Natural killer cell treated with Interleukin-12 subunit alpha and Interleukin-12 subunit beta and Interleukin-15 and Interleukin-18, amount 100 ng/mL, for 72 hours (primary cell): Measurements from ENCODE around the gene SCAF11. TPM values are rescaled to one million over a fixed set of nuclear protein-coding genes. Genes with fewer than 3 reads are reported as not detected.

Source experiments
- ATAC-seq, 2 donors: fragments of 150-1000 bp; cut with Tn5 transposase in 1 of 2; sonication (Bioruptor Pico), chemical (Tn5 transposase) in 1 of 2; 2 replicates each; pipeline ENCODE4 v1.10.0; 2021
- DNase-seq: peaks from one replicate; pipeline ENCODE4 v3.0.0; 2022; ENCODE audit warnings: low spot score
- H3K27ac Mint-ChIP-seq, 2 donors: 1 replicate in 1 of 2; 2 replicates in 1 of 2; pipeline ENCODE4 v1.8.0; 2022; ENCODE audit warnings: mixed read lengths in 2 of 2, mild to moderate bottlenecking in 1 of 2, moderate library complexity in 1 of 2
- H3K27me3 Mint-ChIP-seq, 2 donors: 1 replicate in 1 of 2; 2 replicates in 1 of 2; pipeline ENCODE4 v1.8.0; 2022; ENCODE audit warnings: mixed read lengths in 2 of 2
- H3K36me3 Mint-ChIP-seq: one replicate; pipeline ENCODE4 v1.8.0; 2022; ENCODE audit warnings: mixed read lengths
- H3K4me1 Mint-ChIP-seq, 2 donors: 1 replicate in 1 of 2; 2 replicates in 1 of 2; pipeline ENCODE4 v1.8.0; 2022; ENCODE audit warnings: low read depth in 2 of 2, mixed read lengths in 2 of 2, mild to moderate bottlenecking in 1 of 2
- H3K4me3 Mint-ChIP-seq: one replicate; pipeline ENCODE4 v1.8.0; 2022; ENCODE audit warnings: mixed read lengths
- H3K9me3 Mint-ChIP-seq: 2 replicates; pipeline ENCODE4 v1.8.0; 2022; ENCODE audit warnings: mixed read lengths
- total RNA-seq, 2 donors: library from RNA; stranded (reverse); gene quantifications; one replicate each; pipeline ENCODE4 v1.2.3, GENCODE V29; 2022

Gene SCAF11
- total RNA-seq, 2 donors from 2014 or later = 106 to 117 TPM

- Mint-ChIP-seq H3K9me3 (no peaks in the 10 kb centered on the region), H3K4me1 (peaks cover 65 to 74% of the 10 kb centered on the region in 2 donors), H3K36me3 (peaks cover 7% of the 10 kb centered on the region), H3K27ac (no peak overlapping the region), H3K27me3 (no peaks in the 10 kb centered on the region), H3K4me3 (no peak overlapping the region)
- ATAC-seq = no peak
- DNase-seq = no peak
Measured at GRCh38 chr12:45974171-45974719, 16.1 kb downstream of the SCAF11 start.

DNA sequence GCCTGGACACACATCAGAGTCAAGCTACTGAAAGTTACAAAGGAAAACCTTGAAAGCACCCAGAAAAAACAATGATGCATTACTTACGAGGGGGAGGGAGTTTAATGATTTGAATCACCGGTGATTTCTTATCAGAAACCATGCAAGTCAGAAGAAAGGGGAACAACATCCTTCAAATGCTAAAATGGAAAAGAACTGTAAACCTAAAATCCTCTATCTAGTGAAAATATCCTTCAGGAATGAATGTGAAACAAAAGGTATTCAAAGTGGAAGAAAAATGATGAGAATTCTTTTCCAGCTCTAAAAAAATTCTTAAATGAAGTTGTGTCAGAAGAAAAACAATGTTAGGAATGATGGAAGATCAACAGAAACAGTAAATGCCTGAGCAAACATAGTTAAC, 16.8 kb downstream of the SCAF11 start:
- ATAC-seq (no peak), DNase-seq (no peak)
- no peaks in the 10 kb centered on the region for H3K9me3 Mint-ChIP-seq
- H3K27ac Mint-ChIP-seq = peak overlapping the region; percentile 15 to 57
- H3K4me3 Mint-ChIP-seq = peak overlapping the region; percentile 30
- no peaks in the 10 kb centered on the region for H3K27me3 Mint-ChIP-seq
- peaks cover 7% of the 10 kb centered on the region for H3K36me3 Mint-ChIP-seq
- H3K4me1 Mint-ChIP-seq = peaks cover 63 to 70% of the 10 kb centered on the region in 2 donors

DNA sequence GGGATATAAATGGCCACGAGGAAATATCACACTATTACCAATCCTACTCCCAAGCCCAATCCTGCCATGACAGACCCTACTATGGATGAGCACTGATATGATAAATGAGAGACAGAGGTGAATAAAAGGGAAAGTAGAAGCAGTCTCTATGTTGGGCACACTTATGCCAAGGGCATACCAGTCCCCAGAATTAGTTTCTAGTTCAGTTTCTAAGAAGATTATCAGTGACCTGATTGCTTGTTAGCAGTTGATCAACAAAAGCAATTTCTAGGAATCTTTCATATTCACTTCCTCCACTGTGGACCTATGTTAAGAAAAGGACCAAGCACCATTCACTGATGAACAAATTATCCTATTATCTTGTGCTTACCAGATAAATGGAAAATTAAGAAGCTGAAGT, 20.0 kb downstream of the SCAF11 start:
- ATAC-seq = no peak
- H3K4me1 Mint-ChIP-seq = peaks cover 44 to 48% of the 10 kb centered on the region in 2 donors
- DNase-seq = no peak
- no peaks in the 10 kb centered on the region for H3K27me3 Mint-ChIP-seq
- no peak overlapping the region for H3K27ac Mint-ChIP-seq
- no peaks in the 10 kb centered on the region for H3K9me3 Mint-ChIP-seq
- H3K4me3 Mint-ChIP-seq = no peak overlapping the region
- peaks cover 7% of the 10 kb centered on the region for H3K36me3 Mint-ChIP-seq

GRCh38 chr12:45969084-45969483, 21.3 kb downstream of the SCAF11 start:
- Mint-ChIP-seq H3K27me3 (no peaks in the 10 kb centered on the region), H3K4me1 (peaks cover 40 to 48% of the 10 kb centered on the region in 2 donors), H3K9me3 (no peaks in the 10 kb centered on the region), H3K27ac (no peak overlapping the region), H3K36me3 (peaks cover 7% of the 10 kb centered on the region), H3K4me3 (no peak overlapping the region)
- DNase-seq (no peak), ATAC-seq (no peak)

GRCh38 chr12:45966486-45966885, 23.9 kb downstream of the SCAF11 start:
- Mint-ChIP-seq H3K4me3 (no peak overlapping the region), H3K9me3 (no peaks in the 10 kb centered on the region), H3K36me3 (peaks cover 12% of the 10 kb centered on the region), H3K4me1 (peaks cover 32 to 39% of the 10 kb centered on the region in 2 donors), H3K27ac (no peak overlapping the region), H3K27me3 (no peaks in the 10 kb centered on the region)
- ATAC-seq (no peak), DNase-seq (no peak)

- H3K27ac Mint-ChIP-seq = peak overlapping the region in 1 of 2 donors; percentile 60
- no peaks in the 10 kb centered on the region for H3K9me3 Mint-ChIP-seq
- no peaks in the 10 kb centered on the region for H3K27me3 Mint-ChIP-seq
- ATAC-seq = no peak
- peaks cover 12% of the 10 kb centered on the region for H3K36me3 Mint-ChIP-seq
- peaks cover 24 to 30% of the 10 kb centered on the region in 2 donors for H3K4me1 Mint-ChIP-seq
- no peak overlapping the region for H3K4me3 Mint-ChIP-seq
- DNase-seq = no peak
Measured at GRCh38 chr12:45962553-45963325, 27.6 kb downstream of the SCAF11 start.

DNA sequence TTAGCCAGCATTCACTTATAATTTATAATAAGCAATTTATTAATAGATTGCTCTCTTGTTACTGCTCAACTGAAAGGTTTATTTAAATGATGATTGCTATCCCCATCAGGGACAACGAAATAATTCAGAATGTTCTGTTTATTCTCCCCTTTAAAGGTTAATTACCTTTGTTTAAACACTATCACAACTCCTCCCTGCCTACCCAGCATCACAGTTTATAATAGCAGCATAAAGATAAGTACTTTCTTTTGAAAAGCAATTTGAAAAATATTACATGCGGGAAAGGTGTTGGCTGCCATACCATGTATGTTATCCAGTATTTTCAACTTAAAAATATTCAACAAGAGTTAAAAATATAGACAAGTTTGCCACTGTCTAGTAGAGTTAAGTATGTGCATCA, 30.6 kb downstream of the SCAF11 start:
- Mint-ChIP-seq H3K27me3 (no peaks in the 10 kb centered on the region), H3K27ac (no peak overlapping the region), H3K36me3 (peaks cover 12% of the 10 kb centered on the region), H3K4me1 (peaks cover 18 to 20% of the 10 kb centered on the region in 2 donors), H3K9me3 (no peaks in the 10 kb centered on the region), H3K4me3 (no peak overlapping the region)
- ATAC-seq = no peak
- no peak for DNase-seq

- no peak for DNase-seq
- H3K27ac Mint-ChIP-seq = no peak overlapping the region
- H3K27me3 Mint-ChIP-seq = no peaks in the 10 kb centered on the region
- H3K36me3 Mint-ChIP-seq = peaks cover 12% of the 10 kb centered on the region
- no peak for ATAC-seq
- no peaks in the 10 kb centered on the region for H3K9me3 Mint-ChIP-seq
- H3K4me1 Mint-ChIP-seq = peaks cover 12 to 17% of the 10 kb centered on the region in 2 donors
- no peak overlapping the region for H3K4me3 Mint-ChIP-seq
Measured at GRCh38 chr12:45959025-45959424, 31.3 kb downstream of the SCAF11 start.

GRCh38 chr12:45948546-45948945, 41.8 kb downstream of the SCAF11 start:
- no peaks in the 10 kb centered on the region for H3K27me3 Mint-ChIP-seq
- H3K4me1 Mint-ChIP-seq = no peaks in the 10 kb centered on the region
- H3K36me3 Mint-ChIP-seq = peaks cover 15% of the 10 kb centered on the region
- no peak overlapping the region for H3K4me3 Mint-ChIP-seq
- no peak for ATAC-seq
- no peaks in the 10 kb centered on the region for H3K9me3 Mint-ChIP-seq
- H3K27ac Mint-ChIP-seq = no peak overlapping the region
- DNase-seq = no peak

GRCh38 chr12:45946435-45946834, 43.9 kb downstream of the SCAF11 start:
- H3K27me3 Mint-ChIP-seq = no peaks in the 10 kb centered on the region
- peaks cover 7 to 10% of the 10 kb centered on the region in 2 donors for H3K4me1 Mint-ChIP-seq
- no peaks in the 10 kb centered on the region for H3K9me3 Mint-ChIP-seq
- peaks cover 27% of the 10 kb centered on the region for H3K36me3 Mint-ChIP-seq
- ATAC-seq (no peak), DNase-seq (no peak)
- no peak overlapping the region for H3K4me3 Mint-ChIP-seq
- H3K27ac Mint-ChIP-seq = no peak overlapping the region

- no peaks in the 10 kb centered on the region for H3K9me3 Mint-ChIP-seq
- H3K27ac Mint-ChIP-seq = no peak overlapping the region
- peaks cover 26% of the 10 kb centered on the region for H3K36me3 Mint-ChIP-seq
- no peaks in the 10 kb centered on the region for H3K27me3 Mint-ChIP-seq
- DNase-seq (no peak), ATAC-seq (no peak)
- H3K4me1 Mint-ChIP-seq = peaks cover 8 to 12% of the 10 kb centered on the region in 2 donors
- H3K4me3 Mint-ChIP-seq = no peak overlapping the region
Measured at GRCh38 chr12:45944771-45945170, 45.6 kb downstream of the SCAF11 start.

DNA sequence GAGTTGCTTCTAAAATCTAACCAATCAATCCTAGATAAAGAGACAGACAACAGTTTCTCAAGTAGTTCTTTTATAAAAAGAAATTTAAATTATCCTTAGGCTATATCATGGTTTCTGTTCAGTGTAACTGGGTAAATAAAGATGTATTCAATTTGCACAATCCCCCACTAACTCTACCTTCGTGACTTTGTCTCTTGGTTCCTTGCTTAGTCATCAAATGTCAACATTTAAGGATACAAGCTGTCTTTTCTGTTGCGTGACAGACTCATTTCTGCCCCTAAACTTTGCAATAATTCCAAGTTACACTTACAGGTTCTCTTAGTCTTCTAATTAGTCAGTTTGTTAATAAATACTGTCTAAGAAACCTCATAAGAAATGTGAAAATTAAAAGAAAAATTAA, 50.6 kb downstream of the SCAF11 start:
- H3K9me3 Mint-ChIP-seq = no peaks in the 10 kb centered on the region
- peaks cover 17 to 27% of the 10 kb centered on the region in 2 donors for H3K4me1 Mint-ChIP-seq
- H3K27me3 Mint-ChIP-seq = no peaks in the 10 kb centered on the region
- DNase-seq = no peak
- no peak overlapping the region for H3K4me3 Mint-ChIP-seq
- no peak overlapping the region for H3K27ac Mint-ChIP-seq
- peaks cover 19% of the 10 kb centered on the region for H3K36me3 Mint-ChIP-seq
- ATAC-seq = no peak

DNA sequence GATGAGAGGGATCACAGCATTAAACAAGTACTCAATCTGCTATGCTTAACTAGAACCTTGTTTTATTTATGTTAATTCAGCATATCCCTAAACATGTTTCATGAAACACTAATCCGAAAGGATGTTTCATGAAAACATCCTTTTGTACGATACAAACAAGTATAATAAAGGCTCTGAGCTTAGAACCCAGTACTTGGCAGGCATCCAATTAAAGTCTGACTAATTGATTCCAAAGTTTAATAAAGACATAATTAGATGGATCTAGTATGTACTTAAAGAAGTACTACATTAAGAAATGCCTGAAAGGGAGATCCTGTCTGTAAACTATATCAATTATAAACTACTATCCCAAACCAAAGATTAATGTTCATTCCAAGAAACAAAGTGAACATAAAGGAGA, 51.8 kb downstream of the SCAF11 start:
- no peak overlapping the region for H3K4me3 Mint-ChIP-seq
- no peaks in the 10 kb centered on the region for H3K27me3 Mint-ChIP-seq
- ATAC-seq (no peak), DNase-seq (no peak)
- peaks cover 19% of the 10 kb centered on the region for H3K36me3 Mint-ChIP-seq
- H3K9me3 Mint-ChIP-seq = no peaks in the 10 kb centered on the region
- peaks cover 17 to 27% of the 10 kb centered on the region in 2 donors for H3K4me1 Mint-ChIP-seq
- no peak overlapping the region for H3K27ac Mint-ChIP-seq

- DNase-seq (no peak), ATAC-seq (no peak)
- no peaks in the 10 kb centered on the region for H3K27me3 Mint-ChIP-seq
- peaks cover 9 to 15% of the 10 kb centered on the region in 2 donors for H3K4me1 Mint-ChIP-seq
- H3K9me3 Mint-ChIP-seq = no peaks in the 10 kb centered on the region
- peaks cover 4% of the 10 kb centered on the region for H3K36me3 Mint-ChIP-seq
- no peak overlapping the region for H3K27ac Mint-ChIP-seq
- no peak overlapping the region for H3K4me3 Mint-ChIP-seq
Measured at GRCh38 chr12:45934956-45935355, 55.4 kb downstream of the SCAF11 start.
